Measurements from ENCODE around the gene CHD6.

Gene CHD6

DNA sequence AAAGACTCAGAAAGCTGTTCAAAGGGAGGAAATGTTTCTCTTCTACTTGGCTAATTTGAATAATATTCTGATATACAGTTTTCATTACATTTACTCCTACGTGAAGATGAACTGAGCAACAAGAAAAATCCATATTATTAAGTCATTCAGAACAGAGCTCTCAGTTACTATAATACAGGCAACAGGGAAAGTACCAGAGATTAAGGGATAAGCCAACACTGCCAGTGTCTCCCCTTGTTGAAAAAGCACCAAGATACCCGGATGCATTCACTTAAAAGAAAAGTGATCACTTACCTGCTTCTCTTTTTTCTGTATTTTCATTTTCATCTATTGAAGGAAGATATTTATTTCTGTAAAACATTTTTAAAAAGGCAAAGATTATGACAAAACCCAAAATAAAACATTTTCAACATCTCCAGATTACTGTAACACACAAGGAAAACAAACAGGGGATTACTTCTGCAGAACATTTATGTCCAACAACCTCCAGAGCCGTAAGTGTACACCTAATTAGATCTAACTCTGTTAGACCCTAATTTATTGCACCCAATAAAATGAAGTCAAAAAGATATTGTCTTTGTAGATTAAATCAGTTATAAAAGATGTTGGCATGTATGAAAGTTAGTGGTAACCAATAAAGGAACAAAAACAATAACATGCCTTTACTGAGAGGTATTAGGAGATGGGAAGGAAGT, 67.0 kb downstream of the CHD6 start:
- TF ChIP-seq, protein P1, sequence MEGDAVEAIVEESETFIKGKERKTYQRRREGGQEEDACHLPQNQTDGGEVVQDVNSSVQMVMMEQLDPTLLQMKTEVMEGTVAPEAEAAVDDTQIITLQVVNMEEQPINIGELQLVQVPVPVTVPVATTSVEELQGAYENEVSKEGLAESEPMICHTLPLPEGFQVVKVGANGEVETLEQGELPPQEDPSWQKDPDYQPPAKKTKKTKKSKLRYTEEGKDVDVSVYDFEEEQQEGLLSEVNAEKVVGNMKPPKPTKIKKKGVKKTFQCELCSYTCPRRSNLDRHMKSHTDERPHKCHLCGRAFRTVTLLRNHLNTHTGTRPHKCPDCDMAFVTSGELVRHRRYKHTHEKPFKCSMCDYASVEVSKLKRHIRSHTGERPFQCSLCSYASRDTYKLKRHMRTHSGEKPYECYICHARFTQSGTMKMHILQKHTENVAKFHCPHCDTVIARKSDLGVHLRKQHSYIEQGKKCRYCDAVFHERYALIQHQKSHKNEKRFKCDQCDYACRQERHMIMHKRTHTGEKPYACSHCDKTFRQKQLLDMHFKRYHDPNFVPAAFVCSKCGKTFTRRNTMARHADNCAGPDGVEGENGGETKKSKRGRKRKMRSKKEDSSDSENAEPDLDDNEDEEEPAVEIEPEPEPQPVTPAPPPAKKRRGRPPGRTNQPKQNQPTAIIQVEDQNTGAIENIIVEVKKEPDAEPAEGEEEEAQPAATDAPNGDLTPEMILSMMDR (conservative IDR thresholded peaks at IDR 0.05; ENCODE audit: low read depth, low read length): no peak
- no peak for DNase-seq (ENCODE audit: low read depth)
- H3K4me3 ChIP-seq (ENCODE audit: low read length): no peak overlapping the region

DNA sequence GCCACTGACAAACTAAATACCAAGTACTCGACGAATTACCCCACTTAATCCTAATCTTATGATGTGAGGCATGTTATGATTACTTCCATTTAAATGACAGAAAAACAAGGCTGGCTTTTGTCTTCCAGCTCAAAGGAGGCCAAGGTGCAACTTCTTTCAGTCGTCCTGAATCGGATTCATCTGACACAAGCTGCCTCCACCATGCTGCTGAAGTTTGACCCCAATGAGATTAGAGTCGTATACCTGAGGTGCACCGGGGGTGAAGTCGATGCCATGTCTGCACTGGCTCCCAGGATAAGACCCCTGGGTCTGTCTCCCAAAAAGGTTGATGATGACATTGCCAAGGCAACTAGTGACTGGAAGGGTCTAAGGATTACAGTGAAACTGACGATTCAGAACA, 71.0 kb downstream of the CHD6 start:
- DNase-seq (ENCODE audit: low read depth): peak; percentile 8
- TF ChIP-seq, protein P1 (conservative IDR thresholded peaks at IDR 0.05; ENCODE audit: low read depth, low read length): no peak
- H3K4me3 ChIP-seq (ENCODE audit: low read length): no peak overlapping the region

DNA sequence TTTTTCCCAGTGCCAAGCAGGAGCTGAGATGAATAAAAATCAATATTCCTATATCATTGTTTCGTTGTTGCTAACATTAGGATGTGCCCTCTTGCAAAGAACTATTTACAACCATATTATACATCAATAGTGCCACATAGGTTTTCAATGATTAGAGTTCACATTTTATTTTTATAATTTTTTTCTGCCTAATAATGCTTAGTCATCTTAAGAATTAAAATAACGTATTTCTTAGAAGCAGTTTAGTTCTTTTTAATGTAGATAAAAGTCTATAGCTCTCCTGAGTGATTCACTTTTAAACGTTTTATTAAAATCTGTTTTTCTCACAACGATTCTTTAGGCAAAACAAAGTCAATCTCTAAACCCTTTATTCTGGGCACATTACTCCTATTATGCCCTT, 71.6 kb downstream of the CHD6 start:
- H3K4me3 ChIP-seq (ENCODE audit: low read length): no peak overlapping the region
- DNase-seq (ENCODE audit: low read depth): no peak
- TF ChIP-seq, protein P1 (conservative IDR thresholded peaks at IDR 0.05; ENCODE audit: low read depth, low read length): no peak

DNA sequence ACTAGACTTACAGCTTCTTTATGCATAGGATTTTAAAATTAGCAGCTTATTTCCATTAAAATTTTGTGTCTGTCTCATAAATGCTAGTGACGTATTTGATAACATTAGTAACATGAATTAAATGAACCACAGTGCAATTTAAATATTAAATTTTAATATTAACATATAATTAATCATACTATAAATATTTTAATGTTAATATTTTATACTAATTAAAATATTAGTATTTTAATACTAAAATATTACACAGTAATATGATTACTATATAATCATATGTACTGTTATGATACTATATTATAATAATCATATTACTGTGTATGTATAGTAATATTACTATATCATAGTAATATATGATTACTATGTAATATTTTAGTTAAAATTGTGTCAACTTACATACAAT, 73.7 kb downstream of the CHD6 start:
- DNase-seq (ENCODE audit: low read depth): no peak

DNA sequence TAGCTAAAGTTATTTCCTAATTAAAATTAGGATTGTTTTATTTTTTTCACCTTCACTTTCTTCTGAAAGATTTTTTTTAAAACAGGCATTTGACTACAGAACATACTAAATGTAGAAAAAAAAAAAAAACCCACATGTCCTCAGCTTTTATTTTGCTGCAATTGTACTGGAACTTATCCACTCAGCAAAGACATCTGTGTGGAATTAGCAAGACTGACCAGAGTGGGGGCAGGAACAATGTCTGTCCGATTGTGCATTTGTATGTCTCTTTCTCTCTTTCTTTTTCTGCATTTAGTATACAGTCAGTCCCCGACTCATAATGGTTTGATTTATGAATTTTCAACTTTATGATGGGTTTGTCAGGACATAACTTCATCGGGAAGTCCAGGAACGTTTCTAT, 77.3 kb downstream of the CHD6 start:
- TF ChIP-seq, protein P1 (conservative IDR thresholded peaks at IDR 0.05; ENCODE audit: low read depth, low read length): no peak
- no peak overlapping the region for H3K4me3 ChIP-seq (ENCODE audit: low read length)
- no peak for DNase-seq (ENCODE audit: low read depth)

More for the DNA sequence above, 73.7 kb downstream of the CHD6 start:
- TF ChIP-seq, protein P1 (conservative IDR thresholded peaks at IDR 0.05; ENCODE audit: low read depth, low read length): no peak
- no peak overlapping the region for H3K4me3 ChIP-seq (ENCODE audit: low read length)

DNA sequence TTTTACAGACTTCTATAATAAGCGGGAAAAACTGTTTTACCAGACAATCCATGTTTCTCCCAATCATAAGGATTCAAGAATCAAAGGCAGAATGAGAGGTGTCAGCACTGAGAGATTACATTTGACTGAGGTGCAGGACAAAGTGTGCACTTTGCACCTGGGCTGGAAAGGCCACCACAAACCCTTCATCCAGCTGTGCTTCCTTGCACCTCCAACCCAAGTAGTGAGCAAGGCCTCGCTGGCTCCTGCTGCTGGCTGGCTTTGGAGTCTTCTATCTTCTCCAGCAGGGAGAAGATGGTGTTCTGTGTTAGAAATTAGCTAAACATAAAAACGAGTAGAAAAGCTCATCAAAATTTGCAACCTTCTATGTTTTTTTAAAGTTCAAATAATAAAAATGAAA, 77.7 kb downstream of the CHD6 start:
- H3K4me3 ChIP-seq (ENCODE audit: low read length): no peak overlapping the region
- DNase-seq (ENCODE audit: low read depth): no peak
- TF ChIP-seq, protein P1 (conservative IDR thresholded peaks at IDR 0.05; ENCODE audit: low read depth, low read length): no peak

DNA sequence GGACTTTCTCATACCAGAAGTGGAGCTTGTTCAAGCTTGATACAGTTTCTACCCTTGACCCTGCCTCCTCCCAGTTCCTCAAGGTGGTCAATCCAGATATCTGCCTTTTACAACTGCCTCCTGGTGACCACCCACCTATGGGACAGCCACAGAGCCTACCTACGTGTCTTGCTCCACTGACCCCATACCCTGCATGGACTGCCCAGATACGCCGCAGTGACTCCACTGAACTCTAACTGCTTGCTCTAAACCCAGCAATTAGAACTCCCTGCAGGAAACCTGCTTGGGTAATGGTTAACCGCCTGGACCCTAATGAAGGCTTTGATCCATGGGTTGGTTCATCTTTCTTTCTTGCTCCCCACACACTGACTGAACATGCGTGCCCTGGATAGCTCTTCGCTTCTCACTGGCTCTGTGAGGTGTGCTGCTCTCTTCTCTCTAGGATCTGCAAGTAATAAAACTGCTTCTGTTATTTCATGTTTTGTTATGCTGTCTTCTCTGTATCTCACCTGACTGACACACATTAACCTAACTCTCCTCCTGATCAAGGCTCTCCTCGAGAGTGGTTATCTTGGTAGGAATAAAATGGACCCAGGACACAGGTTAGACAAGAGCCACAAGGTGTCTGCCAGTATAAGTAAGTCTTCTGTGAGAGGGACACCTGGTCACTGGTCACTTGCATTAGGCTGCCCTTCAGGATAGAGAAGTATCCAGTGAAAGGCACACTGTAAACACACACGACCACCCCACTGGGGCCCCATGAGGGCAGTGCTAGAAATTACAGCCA, 79.2 kb downstream of the CHD6 start:
- TF ChIP-seq, protein P1 (conservative IDR thresholded peaks at IDR 0.05; ENCODE audit: low read depth, low read length): no peak
- no peak overlapping the region for H3K4me3 ChIP-seq (ENCODE audit: low read length)
- DNase-seq (ENCODE audit: low read depth): no peak
